GM12878 (cell line): ENCODE measurements around the gene DHRS9. TPM values are rescaled to one million over a fixed set of nuclear protein-coding genes. Genes with fewer than 3 reads are reported as not detected.

Experiments
- ATAC-seq: fragments of 200-7000 bp; cut with Tn5 transposase; 3 replicates; pipeline ENCODE4 v1.9.1; 2020; ENCODE audit warnings: mild to moderate bottlenecking, moderate library complexity
- BruUV-seq: library from RNA; stranded (reverse); fragments of 400-500 nt; replicated peaks from 2 replicates; lab custom pipeline; 2021; lab: Mats Ljungman, UMichigan
- CTCF ChIA-PET: fragments of 300-600 bp; sonication (Branson Sonifier 250); formaldehyde crosslinking; extraction: SDS; loops from one replicate; lab custom pipeline; 2021; ENCODE audit warnings: inconsistent platforms; lab: Yijun Ruan, JAX
- POLR2A ChIA-PET: fragments of 350-600 bp; formaldehyde crosslinking; extraction: SDS; loops from one replicate; lab custom pipeline; 2021; ENCODE audit warnings: inconsistent platforms; lab: Charles Lee
- RAD21 ChIA-PET: fragments of 300-600 bp; sonication (Branson Sonifier 250); formaldehyde crosslinking; loops from one replicate; lab custom pipeline; 2023; ENCODE audit warnings: antibody characterized with exemption; ENCODE audit not compliant: unreplicated experiment; lab: Charles Lee
- SMC1A ChIA-PET: fragments of 300-600 bp; sonication (Branson Sonifier 250); formaldehyde crosslinking; loops from one replicate; lab custom pipeline; 2023; ENCODE audit not compliant: unreplicated experiment, uncharacterized antibody; lab: Charles Lee
- DNase-seq: peaks from one replicate; pipeline ENCODE4 v3.0.0-alpha.2; 2011; ENCODE audit warnings: low read depth, low spot score
- FAIRE-seq: peaks from 3 replicates; lab custom pipeline; 2011; peaks lifted over from hg19 to GRCh38; lab: Jason Lieb, UNC
- H2AFZ ChIP-seq: 2 replicates; pipeline ENCODE4 v1.6.0; 2011; ENCODE audit warnings: low read depth, low read length, control low read depth; ENCODE audit not compliant: control insufficient read depth
- H3K27ac ChIP-seq: 2 replicates; pipeline ENCODE4 v1.5.1; 2011; ENCODE audit warnings: control low read depth; ENCODE audit not compliant: control insufficient read depth, insufficient read depth
- H3K27me3 ChIP-seq, 2 experiments: replicated peaks in 1 of 2; 2 replicates each; pipeline versions ENCODE4 v1.6.0 to v1.6.1; 2011; ENCODE audit warnings: low read length in 1 of 2; ENCODE audit not compliant: control insufficient read depth in 2 of 2, insufficient read depth in 2 of 2
- H3K36me3 ChIP-seq, 2 experiments: 2 replicates each; pipeline ENCODE4 v1.5.1; 2011; ENCODE audit warnings: low read length in 1 of 2; ENCODE audit not compliant: control insufficient read depth in 2 of 2, insufficient read depth in 2 of 2
- H3K4me1 ChIP-seq: 2 replicates; pipeline ENCODE4 v1.6.1; 2011; ENCODE audit warnings: mild to moderate bottlenecking, low read length, moderate library complexity, mixed read lengths; ENCODE audit not compliant: control insufficient read depth, insufficient read depth
- H3K4me2 ChIP-seq: 2 replicates; pipeline ENCODE4 v1.6.0; 2011; ENCODE audit warnings: control low read depth; ENCODE audit not compliant: control insufficient read depth, insufficient read depth
- H3K4me3 ChIP-seq: fragments of 200-600 bp; sonication (generic); 2 replicates; pipeline ENCODE4 v1.5.1; 2016
- H3K79me2 ChIP-seq: 2 replicates; pipeline ENCODE4 v1.6.0; 2011; ENCODE audit warnings: low read length; ENCODE audit not compliant: control insufficient read depth, insufficient read depth
- H3K9ac ChIP-seq: 2 replicates; pipeline ENCODE4 v1.8.0; 2011; ENCODE audit warnings: low read length, control low read depth, mixed read lengths; ENCODE audit not compliant: control insufficient read depth, insufficient read depth
- H3K9me3 ChIP-seq: replicated peaks from 3 replicates; pipeline ENCODE4 v1.5.1; 2011; ENCODE audit warnings: mild to moderate bottlenecking, low read length; ENCODE audit not compliant: control insufficient read depth, insufficient read depth
- H4K20me1 ChIP-seq: 2 replicates; pipeline ENCODE4 v1.6.0; 2011; ENCODE audit not compliant: control insufficient read depth, insufficient read depth
- ASH2L ChIP-seq: fragments of 300-600, 200-600 bp; sonication (generic); IDR thresholded peaks from 2 replicates; pipeline ENCODE4 v1.6.1; 2017; ENCODE audit warnings: low read depth, mild to moderate bottlenecking, borderline replicate concordance
- EZH2 ChIP-seq: IDR thresholded peaks from 2 replicates; pipeline ENCODE4 v1.6.1; 2012; ENCODE audit warnings: low read depth, mild to moderate bottlenecking, control low read depth, inconsistent platforms, low read length, borderline replicate concordance; ENCODE audit not compliant: control insufficient read depth
- IKZF2 ChIP-seq, 2 experiments: fragments of 450-650 bp; IDR thresholded peaks; 2 replicates each; pipeline ENCODE4 v1.6.1; 2017; ENCODE audit warnings: mild to moderate bottlenecking in 2 of 2, moderate library complexity in 2 of 2
- NRF1 ChIP-seq: conservative IDR thresholded peaks from 2 replicates; pipeline ENCODE4 v1.6.1; 2011; ENCODE audit warnings: mild to moderate bottlenecking, low read depth, low read length, improper control_type of control experiment
- POU2F2 ChIP-seq: IDR thresholded peaks from 3 replicates; pipeline ENCODE4 v1.6.1; 2011; ENCODE audit warnings: low read depth, mild to moderate bottlenecking, low read length, borderline replicate concordance
- RCOR1 ChIP-seq: conservative IDR thresholded peaks from 2 replicates; pipeline ENCODE4 v1.6.1; 2012; ENCODE audit warnings: low read depth, low read length, improper control_type of control experiment
- SP1 ChIP-seq: IDR thresholded peaks from one replicate; pipeline ENCODE4 v1.6.1; 2011; ENCODE audit warnings: low read depth, low read length
- ZSCAN29 ChIP-seq: fragments of 450-650 bp; IDR thresholded peaks from 2 replicates; pipeline ENCODE4 v1.6.1; 2017; ENCODE audit warnings: mild to moderate bottlenecking, moderate library complexity
- WGBS: methylation state at CpG from one replicate; pipeline ENCODE4 v1.1.6; 2016; ENCODE audit warnings: low lambda C conversion rate; ENCODE audit not compliant: insufficient replicate concordance, insufficient coverage; ENCODE audit errors: missing lambda C conversion rate; 5-methylcytosine and 5-hydroxymethylcytosine counted together
- in situ Hi-C: fragments of 300-500 bp; cut with MboI; formaldehyde crosslinking; loops from 9 replicates; pipeline ENCODE4 v1.14.3; 2018; ENCODE audit warnings: mixed read lengths
- intact Hi-C: fragments of 100-400 bp; cut with micrococcal nuclease; formaldehyde crosslinking; loops from one replicate; pipeline ENCODE4 v1.14.2; 2022; ENCODE audit not compliant: unreplicated experiment
- polyA plus RNA-seq, 11 experiments: library from polyadenylated mRNA; depleted of rRNA in 4 of 11; unstranded in 6 of 11; stranded (reverse) in 5 of 11; fragments of >200 nt; fragmentation: Nextera tagmentation in 4 of 11; fragmentation: Illumina TruSeq in 1 of 11; extraction: Ambion mirVana in 4 of 11; extraction: Trizol in 1 of 11; gene quantifications; 1 replicate in 1 of 11; 2 replicates in 10 of 11; pipeline versions ENCODE4 v1.2.1 to v1.2.3, GENCODE V29; 2011 to 2016; ENCODE audit warnings: inconsistent platforms in 2 of 11, missing spikeins in 2 of 11, low read depth in 1 of 11
- total RNA-seq, 4 experiments: library from RNA; depleted of rRNA in 3 of 4; stranded (reverse); fragments of >200 nt in 3 of 4; fragmentation: Illumina TruSeq in 1 of 4; extraction: Trizol in 1 of 4; gene quantifications; 2 replicates each; pipeline versions ENCODE4 v1.2.1 to v1.2.3, GENCODE V29; 2013 to 2021
- TF ChIP-seq, protein P1 (sequence below): IDR thresholded peaks from 2 replicates; pipeline ENCODE4 v1.6.1; 2012; ENCODE audit warnings: low read depth, low read length, improper control_type of control experiment
- TF ChIP-seq, protein P2 (sequence below): IDR thresholded peaks from 2 replicates; pipeline ENCODE4 v1.6.1; 2011; ENCODE audit warnings: borderline replicate concordance, low read depth, mild to moderate bottlenecking, moderate library complexity, mixed read lengths, low read length; ENCODE audit not compliant: insufficient read depth; ENCODE audit errors: extremely low read length
- TF ChIP-seq, protein P3 (sequence below): fragments of 450-650 bp; formaldehyde crosslinking; IDR thresholded peaks from 2 replicates; pipeline ENCODE4 v1.5.0; 2022; ENCODE audit warnings: mild to moderate bottlenecking, missing genetic modification characterization
- TF ChIP-seq, protein P4 (sequence below): IDR thresholded peaks from 2 replicates; pipeline ENCODE4 v1.6.1; 2012; ENCODE audit warnings: improper control_type of control experiment, low read depth, low read length; ENCODE audit not compliant: insufficient replicate concordance

Gene DHRS9
- total and polyA plus RNA-seq, 10 of the 15 experiments (the other 5 are each of a cell fraction or from before 2014, with no cell fraction given): 0.09 to 0.34 (median 0.13) TPM; not detected in 5

DNA sequence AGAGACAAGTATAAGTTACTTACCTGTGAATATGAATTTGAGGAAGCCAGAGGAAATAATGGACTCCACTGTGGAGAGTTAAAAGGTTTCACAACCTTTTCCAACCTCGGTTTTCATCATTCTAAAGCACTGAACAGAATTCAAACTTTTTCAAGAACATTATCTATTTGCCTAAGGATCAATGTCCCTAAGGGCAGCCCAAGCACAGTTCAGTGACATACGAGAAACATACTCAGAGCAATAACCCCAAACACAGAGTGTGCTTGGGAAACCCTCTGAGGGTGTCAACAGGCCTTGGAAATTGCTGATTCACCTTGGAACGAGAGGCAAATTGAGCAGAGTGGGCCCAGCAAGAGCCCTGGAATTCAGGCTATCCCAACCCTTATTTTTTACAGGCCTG is 38.2 kb upstream of the DHRS9 start, which contains the start of gene ABCB11:
Gene ABCB11, minus strand, starts transcription at position 123 of the 400 bp plus-strand sequence. CDS start 13,199 bp downstream, outside the sequence.
- ATAC-seq (no peak), DNase-seq (no peak), FAIRE-seq (no peak)
- TF ChIP-seq ASH2L (no peak), NRF1 (no peak), ZSCAN29 (no peak), SP1 (no peak), POU2F2 (no peak), IKZF2 (IDR thresholded peaks at IDR 0.05) (no peak), RCOR1 (no peak), EZH2 (no peak)
- TF ChIP-seq, protein P1, sequence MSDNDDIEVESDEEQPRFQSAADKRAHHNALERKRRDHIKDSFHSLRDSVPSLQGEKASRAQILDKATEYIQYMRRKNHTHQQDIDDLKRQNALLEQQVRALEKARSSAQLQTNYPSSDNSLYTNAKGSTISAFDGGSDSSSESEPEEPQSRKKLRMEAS: no peak
- TF ChIP-seq, protein P2, sequence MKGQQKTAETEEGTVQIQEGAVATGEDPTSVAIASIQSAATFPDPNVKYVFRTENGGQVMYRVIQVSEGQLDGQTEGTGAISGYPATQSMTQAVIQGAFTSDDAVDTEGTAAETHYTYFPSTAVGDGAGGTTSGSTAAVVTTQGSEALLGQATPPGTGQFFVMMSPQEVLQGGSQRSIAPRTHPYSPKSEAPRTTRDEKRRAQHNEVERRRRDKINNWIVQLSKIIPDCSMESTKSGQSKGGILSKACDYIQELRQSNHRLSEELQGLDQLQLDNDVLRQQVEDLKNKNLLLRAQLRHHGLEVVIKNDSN: no peak
- TF ChIP-seq, protein P3, sequence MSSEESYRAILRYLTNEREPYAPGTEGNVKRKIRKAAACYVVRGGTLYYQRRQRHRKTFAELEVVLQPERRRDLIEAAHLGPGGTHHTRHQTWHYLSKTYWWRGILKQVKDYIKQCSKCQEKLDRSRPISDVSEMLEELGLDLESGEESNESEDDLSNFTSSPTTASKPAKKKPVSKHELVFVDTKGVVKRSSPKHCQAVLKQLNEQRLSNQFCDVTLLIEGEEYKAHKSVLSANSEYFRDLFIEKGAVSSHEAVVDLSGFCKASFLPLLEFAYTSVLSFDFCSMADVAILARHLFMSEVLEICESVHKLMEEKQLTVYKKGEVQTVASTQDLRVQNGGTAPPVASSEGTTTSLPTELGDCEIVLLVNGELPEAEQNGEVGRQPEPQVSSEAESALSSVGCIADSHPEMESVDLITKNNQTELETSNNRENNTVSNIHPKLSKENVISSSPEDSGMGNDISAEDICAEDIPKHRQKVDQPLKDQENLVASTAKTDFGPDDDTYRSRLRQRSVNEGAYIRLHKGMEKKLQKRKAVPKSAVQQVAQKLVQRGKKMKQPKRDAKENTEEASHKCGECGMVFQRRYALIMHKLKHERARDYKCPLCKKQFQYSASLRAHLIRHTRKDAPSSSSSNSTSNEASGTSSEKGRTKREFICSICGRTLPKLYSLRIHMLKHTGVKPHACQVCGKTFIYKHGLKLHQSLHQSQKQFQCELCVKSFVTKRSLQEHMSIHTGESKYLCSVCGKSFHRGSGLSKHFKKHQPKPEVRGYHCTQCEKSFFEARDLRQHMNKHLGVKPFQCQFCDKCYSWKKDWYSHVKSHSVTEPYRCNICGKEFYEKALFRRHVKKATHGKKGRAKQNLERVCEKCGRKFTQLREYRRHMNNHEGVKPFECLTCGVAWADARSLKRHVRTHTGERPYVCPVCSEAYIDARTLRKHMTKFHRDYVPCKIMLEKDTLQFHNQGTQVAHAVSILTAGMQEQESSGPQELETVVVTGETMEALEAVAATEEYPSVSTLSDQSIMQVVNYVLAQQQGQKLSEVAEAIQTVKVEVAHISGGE: no peak
- TF ChIP-seq, protein P4, sequence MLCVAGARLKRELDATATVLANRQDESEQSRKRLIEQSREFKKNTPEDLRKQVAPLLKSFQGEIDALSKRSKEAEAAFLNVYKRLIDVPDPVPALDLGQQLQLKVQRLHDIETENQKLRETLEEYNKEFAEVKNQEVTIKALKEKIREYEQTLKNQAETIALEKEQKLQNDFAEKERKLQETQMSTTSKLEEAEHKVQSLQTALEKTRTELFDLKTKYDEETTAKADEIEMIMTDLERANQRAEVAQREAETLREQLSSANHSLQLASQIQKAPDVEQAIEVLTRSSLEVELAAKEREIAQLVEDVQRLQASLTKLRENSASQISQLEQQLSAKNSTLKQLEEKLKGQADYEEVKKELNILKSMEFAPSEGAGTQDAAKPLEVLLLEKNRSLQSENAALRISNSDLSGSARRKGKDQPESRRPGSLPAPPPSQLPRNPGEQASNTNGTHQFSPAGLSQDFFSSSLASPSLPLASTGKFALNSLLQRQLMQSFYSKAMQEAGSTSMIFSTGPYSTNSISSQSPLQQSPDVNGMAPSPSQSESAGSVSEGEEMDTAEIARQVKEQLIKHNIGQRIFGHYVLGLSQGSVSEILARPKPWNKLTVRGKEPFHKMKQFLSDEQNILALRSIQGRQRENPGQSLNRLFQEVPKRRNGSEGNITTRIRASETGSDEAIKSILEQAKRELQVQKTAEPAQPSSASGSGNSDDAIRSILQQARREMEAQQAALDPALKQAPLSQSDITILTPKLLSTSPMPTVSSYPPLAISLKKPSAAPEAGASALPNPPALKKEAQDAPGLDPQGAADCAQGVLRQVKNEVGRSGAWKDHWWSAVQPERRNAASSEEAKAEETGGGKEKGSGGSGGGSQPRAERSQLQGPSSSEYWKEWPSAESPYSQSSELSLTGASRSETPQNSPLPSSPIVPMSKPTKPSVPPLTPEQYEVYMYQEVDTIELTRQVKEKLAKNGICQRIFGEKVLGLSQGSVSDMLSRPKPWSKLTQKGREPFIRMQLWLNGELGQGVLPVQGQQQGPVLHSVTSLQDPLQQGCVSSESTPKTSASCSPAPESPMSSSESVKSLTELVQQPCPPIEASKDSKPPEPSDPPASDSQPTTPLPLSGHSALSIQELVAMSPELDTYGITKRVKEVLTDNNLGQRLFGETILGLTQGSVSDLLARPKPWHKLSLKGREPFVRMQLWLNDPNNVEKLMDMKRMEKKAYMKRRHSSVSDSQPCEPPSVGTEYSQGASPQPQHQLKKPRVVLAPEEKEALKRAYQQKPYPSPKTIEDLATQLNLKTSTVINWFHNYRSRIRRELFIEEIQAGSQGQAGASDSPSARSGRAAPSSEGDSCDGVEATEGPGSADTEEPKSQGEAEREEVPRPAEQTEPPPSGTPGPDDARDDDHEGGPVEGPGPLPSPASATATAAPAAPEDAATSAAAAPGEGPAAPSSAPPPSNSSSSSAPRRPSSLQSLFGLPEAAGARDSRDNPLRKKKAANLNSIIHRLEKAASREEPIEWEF: no peak
- Histone ChIP-seq H3K4me1 (no peaks in the 10 kb centered on the region), H3K27me3 (no peaks in the 10 kb centered on the region; a peak in 1 of 4 replicates), H3K9me3 (no peaks in the 10 kb centered on the region), H3K9ac (no peak within 1 kb of the TSS), H3K27ac (no peak within 1 kb of the TSS), H3K79me2 (no peaks in the 10 kb centered on the region), H3K36me3 (no peaks in the 10 kb centered on the region), H3K4me2 (no peak within 1 kb of the TSS), H3K4me3 (no peak within 1 kb of the TSS), H2AFZ (no peak within 1 kb of the TSS), H4K20me1 (no peaks in the 10 kb centered on the region)
- ChIA-PET CTCF (no interaction called here), RAD21 (no interaction called here), SMC1A (no interaction called here), POLR2A (no interaction called here)
- in situ Hi-C loops: no loop called here
- intact Hi-C loops: no loop called here
- BruUV-seq: no TSS peak
- WGBS: 2% methylated on average over 3 of the region's 3 CpGs
